Daoy (cell line): ENCODE measurements around the gene CLIC6. TPM values are rescaled to one million over a fixed set of nuclear protein-coding genes. Genes with fewer than 3 reads are reported as not detected.

Experiments
- DNase-seq: peaks from one replicate; pipeline ENCODE4 v3.0.0-alpha.2; 2015; ENCODE audit warnings: low read depth
- total RNA-seq: library from RNA; depleted of rRNA; stranded (reverse); fragments of >200 nt; shearing (Covaris generic); gene quantifications from 2 replicates; pipeline ENCODE4 v1.2.3, GENCODE V29; 2014; rRNA removed

Gene CLIC6
- total RNA-seq, 1 experiment from 2014 or later: 2.1 TPM

DNA sequence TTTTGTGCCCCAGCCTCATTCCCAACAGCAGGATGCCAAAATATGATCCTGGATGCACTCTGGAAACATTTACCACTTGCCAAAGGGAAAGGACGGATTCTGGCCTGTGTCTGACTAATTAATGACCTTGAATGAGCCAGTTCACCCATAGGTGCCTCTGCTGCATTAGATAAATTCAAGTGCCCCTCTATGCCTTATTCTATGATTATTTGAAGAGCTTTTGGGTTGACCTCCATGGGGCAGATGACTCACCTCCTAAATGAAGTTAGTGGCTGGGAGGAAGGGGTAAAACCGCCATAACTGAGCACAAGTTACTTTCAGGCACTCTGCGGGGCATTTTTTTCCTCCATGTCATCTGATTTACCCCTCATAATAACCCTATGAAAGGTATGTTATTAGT, 98.1 kb downstream of the CLIC6 start:
- DNase-seq: no peak

Other genes with a start within 250 kb of the CLIC6 start
- not detected in 2 replicates for gene SMIM34, start 245.0 kb upstream of the CLIC6 start, total RNA-seq
- 0.06 TPM in 1 of 2 replicates, not detected in the other for gene KCNE1, start 156.8 kb upstream of the CLIC6 start, total RNA-seq
- gene RCAN1, start 53.9 kb upstream of the CLIC6 start, total RNA-seq: 66.9 and 71.9 TPM in 2 replicates